22Rv1 (cell line): Measurements from ENCODE around the gene HSPA12A.

ENCODE experiments used
- ZFX ChIP-seq: fragments of 450-650 bp; IDR thresholded peaks from 2 replicates; pipeline ENCODE4 v1.6.1; 2017; ENCODE audit warnings: antibody characterized with exemption, borderline replicate concordance
- TF ChIP-seq, protein P1 (sequence below): fragments of 450-650 bp; IDR thresholded peaks from 2 replicates; pipeline ENCODE4 v1.5.1; 2017; ENCODE audit warnings: mild to moderate bottlenecking

DNA sequence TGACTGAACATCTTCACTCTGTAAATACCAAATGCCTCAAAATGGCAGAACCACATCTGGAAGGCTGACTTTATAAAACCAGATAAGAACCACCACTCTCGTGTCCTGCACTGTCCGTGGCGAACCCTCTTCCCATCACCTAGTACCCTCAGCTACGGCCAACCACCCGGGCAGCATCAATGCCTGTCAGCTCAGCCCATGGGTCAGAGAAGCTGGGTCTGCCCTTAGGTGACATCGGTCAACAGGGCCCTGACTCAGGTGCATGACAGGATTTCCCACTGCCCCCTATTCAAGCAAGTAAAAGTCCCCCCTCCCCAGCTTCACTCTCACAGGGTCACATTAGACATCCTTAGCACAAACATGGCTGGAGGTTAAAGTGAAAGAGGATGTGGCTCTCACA, 56.6 kb downstream of the HSPA12A start:
- TF ChIP-seq, protein P1, sequence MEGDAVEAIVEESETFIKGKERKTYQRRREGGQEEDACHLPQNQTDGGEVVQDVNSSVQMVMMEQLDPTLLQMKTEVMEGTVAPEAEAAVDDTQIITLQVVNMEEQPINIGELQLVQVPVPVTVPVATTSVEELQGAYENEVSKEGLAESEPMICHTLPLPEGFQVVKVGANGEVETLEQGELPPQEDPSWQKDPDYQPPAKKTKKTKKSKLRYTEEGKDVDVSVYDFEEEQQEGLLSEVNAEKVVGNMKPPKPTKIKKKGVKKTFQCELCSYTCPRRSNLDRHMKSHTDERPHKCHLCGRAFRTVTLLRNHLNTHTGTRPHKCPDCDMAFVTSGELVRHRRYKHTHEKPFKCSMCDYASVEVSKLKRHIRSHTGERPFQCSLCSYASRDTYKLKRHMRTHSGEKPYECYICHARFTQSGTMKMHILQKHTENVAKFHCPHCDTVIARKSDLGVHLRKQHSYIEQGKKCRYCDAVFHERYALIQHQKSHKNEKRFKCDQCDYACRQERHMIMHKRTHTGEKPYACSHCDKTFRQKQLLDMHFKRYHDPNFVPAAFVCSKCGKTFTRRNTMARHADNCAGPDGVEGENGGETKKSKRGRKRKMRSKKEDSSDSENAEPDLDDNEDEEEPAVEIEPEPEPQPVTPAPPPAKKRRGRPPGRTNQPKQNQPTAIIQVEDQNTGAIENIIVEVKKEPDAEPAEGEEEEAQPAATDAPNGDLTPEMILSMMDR = no peak
- no peak for TF ChIP-seq ZFX
